Breast epithelium (tissue), 4 donors: ENCODE data around the gene LDLRAD3. TPM values are rescaled to one million over a fixed set of nuclear protein-coding genes. Genes with fewer than 3 reads are reported as not detected.

Source experiments
- DNase-seq, 2 donors: peaks; one replicate each; pipeline ENCODE4 v3.0.0-alpha.2; 2019; ENCODE audit warnings: low spot score in 2 of 2
- H3K27ac ChIP-seq, 2 donors: fragments of 200-600 bp; sonication (generic) in 1 of 2; one replicate each; pipeline ENCODE4 v1.5.1; 2016 to 2019; ENCODE audit warnings: mild to moderate bottlenecking in 1 of 2
- H3K27me3 ChIP-seq, 2 donors: fragments of 200-600 bp; sonication (generic) in 1 of 2; one replicate each; pipeline versions ENCODE4 v1.5.1 to v1.6.0; 2017 to 2019; ENCODE audit warnings: control low read depth in 1 of 2, mild to moderate bottlenecking in 1 of 2
- H3K36me3 ChIP-seq: fragments of 200-600 bp; one replicate; pipeline ENCODE4 v1.5.1; 2019
- H3K4me1 ChIP-seq, 2 donors: fragments of 200-600 bp; sonication (generic); one replicate each; pipeline ENCODE4 v1.5.1; 2016 to 2019; ENCODE audit warnings: control low read depth in 1 of 2
- H3K4me3 ChIP-seq, 3 donors: fragments of 200-600 bp; sonication (generic); 1 replicate in 2 of 3; 2 replicates in 1 of 3; pipeline ENCODE4 v1.5.1; 2016 to 2019; ENCODE audit warnings: mild to moderate bottlenecking in 3 of 3, moderate library complexity in 2 of 3
- H3K9me3 ChIP-seq, 2 donors: fragments of 200-600 bp; sonication (generic) in 1 of 2; one replicate each; pipeline ENCODE4 v1.5.1; 2016 to 2019; ENCODE audit warnings: control low read depth in 1 of 2
- CTCF ChIP-seq, 3 donors: fragments of 450-650 bp; IDR thresholded peaks; one replicate each; pipeline ENCODE4 v1.5.1; 2016 to 2017; ENCODE audit warnings: antibody characterized with exemption in 3 of 3, mild to moderate bottlenecking in 3 of 3, moderate library complexity in 3 of 3
- POLR2A ChIP-seq: fragments of 450-650 bp; IDR thresholded peaks from one replicate; pipeline ENCODE4 v1.6.1; 2016; ENCODE audit warnings: antibody characterized with exemption, mild to moderate bottlenecking, moderate library complexity
- POLR2AphosphoS5 ChIP-seq, 3 donors: sonication (generic); formaldehyde crosslinking; IDR thresholded peaks; one replicate each; pipeline ENCODE4 v1.6.1; 2017; ENCODE audit warnings: antibody characterized with exemption in 3 of 3
- intact Hi-C: fragments of 100-400 bp; cut with DNase I; formaldehyde crosslinking; loops from one replicate; pipeline ENCODE4 v1.15.1; 2023; ENCODE audit warnings: low total_unique reads
- total RNA-seq, 3 donors: library from RNA; depleted of rRNA; stranded (reverse); fragments of >200 nt; gene quantifications; one replicate each; pipeline ENCODE4 v1.1.0, GENCODE V29; 2016

Gene LDLRAD3
- total RNA-seq, 3 donors from 2014 or later: 20.3 to 45.4 (median 40.6) TPM

- Histone ChIP-seq H3K36me3 (no peaks in the 10 kb centered on the region), H3K4me1 (peaks cover 3 to 8% of the 10 kb centered on the region in 2 donors), H3K4me3 (no peak overlapping the region), H3K27me3 (no peaks in the 10 kb centered on the region), H3K27ac (peak overlapping the region; percentile 12 to 59), H3K9me3 (no peaks in the 10 kb centered on the region)
- no peak for DNase-seq
- TF ChIP-seq POLR2AphosphoS5 (IDR thresholded peaks at IDR 0.05): no peak
- TF ChIP-seq POLR2A: no peak
- no peak for TF ChIP-seq CTCF (IDR thresholded peaks at IDR 0.05)
- intact Hi-C loops: no loop called here
These were observed 7.8 kb downstream of the LDLRAD3 start for GRCh38 chr11:35951680-35952079.

DNA sequence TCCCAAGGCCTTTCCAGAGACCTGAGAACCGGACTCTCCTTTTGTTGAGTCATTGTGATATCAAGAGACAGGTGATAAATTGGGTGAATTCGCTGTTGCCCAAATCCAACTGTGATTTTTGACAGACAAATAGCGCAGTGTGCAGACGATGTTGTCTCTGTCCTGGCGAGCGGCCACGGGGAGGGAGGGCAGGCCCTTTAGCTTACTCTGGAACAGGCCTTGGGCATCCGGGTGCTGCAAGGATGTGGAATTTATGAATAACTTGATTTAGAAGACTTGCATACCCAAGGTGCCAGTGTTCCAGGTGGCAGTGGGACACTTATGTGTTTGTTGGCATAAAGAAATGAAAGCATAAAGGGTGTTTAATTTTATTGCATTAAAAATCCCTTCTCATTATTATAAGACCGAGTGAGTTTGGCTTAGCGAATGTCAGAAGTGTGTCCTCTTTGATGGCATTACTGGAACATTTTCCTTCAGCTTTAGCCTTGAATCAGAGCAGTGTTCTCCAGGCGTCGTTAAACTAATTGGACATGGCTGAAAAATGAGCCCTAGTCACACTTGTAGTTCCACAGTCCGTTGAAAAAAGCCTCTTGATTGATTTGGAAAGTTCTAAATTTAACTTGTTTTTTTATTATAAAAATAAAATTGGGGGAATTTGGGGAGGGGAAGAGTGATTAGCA, 9.4 kb downstream of the LDLRAD3 start:
- intact Hi-C loops: no loop called here
- H3K4me3 ChIP-seq: no peak overlapping the region
- peak; percentile 66 to 88 for DNase-seq
- no peak for TF ChIP-seq POLR2A
- no peak for TF ChIP-seq CTCF (IDR thresholded peaks at IDR 0.05)
- no peak for TF ChIP-seq POLR2AphosphoS5 (IDR thresholded peaks at IDR 0.05)
- H3K9me3 ChIP-seq: no peaks in the 10 kb centered on the region
- peaks cover 3 to 8% of the 10 kb centered on the region in 2 donors for H3K4me1 ChIP-seq
- no peaks in the 10 kb centered on the region for H3K36me3 ChIP-seq
- no peaks in the 10 kb centered on the region for H3K27me3 ChIP-seq
- H3K27ac ChIP-seq: peak overlapping the region; percentile 43 to 59

GRCh38 chr11:35954205-35954604, 10.3 kb downstream of the LDLRAD3 start:
- intact Hi-C loops: no loop called here
- DNase-seq: no peak
- H3K27me3 ChIP-seq: no peaks in the 10 kb centered on the region
- no peaks in the 10 kb centered on the region for H3K9me3 ChIP-seq
- no peaks in the 10 kb centered on the region for H3K36me3 ChIP-seq
- H3K4me3 ChIP-seq: no peak overlapping the region
- peak overlapping the region; percentile 43 to 59 for H3K27ac ChIP-seq
- TF ChIP-seq POLR2AphosphoS5 (IDR thresholded peaks at IDR 0.05) (no peak), CTCF (IDR thresholded peaks at IDR 0.05) (no peak), POLR2A (no peak)
- H3K4me1 ChIP-seq: peaks cover 3 to 6% of the 10 kb centered on the region in 2 donors

GRCh38 chr11:35955636-35956035, 11.8 kb downstream of the LDLRAD3 start:
- TF ChIP-seq CTCF (IDR thresholded peaks at IDR 0.05) (no peak), POLR2AphosphoS5 (IDR thresholded peaks at IDR 0.05) (no peak), POLR2A (no peak)
- no peaks in the 10 kb centered on the region for H3K9me3 ChIP-seq
- intact Hi-C loops: no loop called here
- no peaks in the 10 kb centered on the region for H3K36me3 ChIP-seq
- no peaks in the 10 kb centered on the region for H3K27me3 ChIP-seq
- no peak for DNase-seq
- peaks cover 0 to 3% of the 10 kb centered on the region in 2 donors for H3K4me1 ChIP-seq
- H3K4me3 ChIP-seq: no peak overlapping the region
- H3K27ac ChIP-seq: peak overlapping the region in 1 of 2 donors; percentile 29

GRCh38 chr11:35962369-35963138, 18.7 kb downstream of the LDLRAD3 start:
- Histone ChIP-seq H3K27me3 (no peaks in the 10 kb centered on the region), H3K36me3 (no peaks in the 10 kb centered on the region), H3K4me3 (no peak overlapping the region), H3K27ac (no peak overlapping the region), H3K4me1 (no peaks in the 10 kb centered on the region), H3K9me3 (no peaks in the 10 kb centered on the region)
- intact Hi-C loops: no loop called here
- DNase-seq: no peak
- TF ChIP-seq CTCF (IDR thresholded peaks at IDR 0.05): no peak
- no peak for TF ChIP-seq POLR2A
- TF ChIP-seq POLR2AphosphoS5 (IDR thresholded peaks at IDR 0.05): no peak
